SK-N-MC (cell line): ENCODE measurements around the gene ADAMTS9.

ENCODE experiments used
- DNase-seq: peaks from one replicate; pipeline ENCODE4 v3.0.0-alpha.2; 2011; ENCODE audit warnings: low read depth, low spot score
- H3K27ac ChIP-seq: fragments of 200-600 bp; sonication (generic); 2 replicates; pipeline ENCODE4 v1.5.1; 2016; ENCODE audit warnings: mixed run types
- H3K36me3 ChIP-seq: fragments of 200-600 bp; sonication (generic); 2 replicates; pipeline ENCODE4 v1.6.1; 2017; ENCODE audit warnings: antibody characterized with exemption, low read length, mixed read lengths; ENCODE audit not compliant: insufficient read depth
- H3K4me3 ChIP-seq: fragments of 200-600 bp; sonication (generic); 2 replicates; pipeline ENCODE4 v1.5.1; 2016
- H3K9ac ChIP-seq: fragments of 200-600 bp; sonication (generic); 2 replicates; pipeline ENCODE4 v1.8.0; 2017; ENCODE audit warnings: mixed run types, mixed read lengths; ENCODE audit not compliant: insufficient read length
- H3K9me3 ChIP-seq: fragments of 200-600 bp; sonication (generic); 2 replicates; pipeline ENCODE4 v1.6.1; 2017; ENCODE audit warnings: low read depth, mild to moderate bottlenecking, antibody characterized with exemption, low read length, moderate library complexity, mixed read lengths
- EZH2 ChIP-seq: fragments of 200-600 bp; sonication (generic); IDR thresholded peaks from one replicate; pipeline ENCODE4 v1.6.1; 2017; ENCODE audit warnings: antibody characterized with exemption
- FOXP2 ChIP-seq: optimal IDR thresholded peaks from 2 replicates; pipeline ENCODE3; 2011; ENCODE audit warnings: mild to moderate bottlenecking, moderate library complexity; ENCODE audit not compliant: insufficient read depth; ENCODE audit errors: extremely low read length, control extremely low read depth
- POLR2AphosphoS5 ChIP-seq: IDR thresholded peaks from 2 replicates; pipeline ENCODE4 v1.6.1; 2012; ENCODE audit warnings: mild to moderate bottlenecking, low read depth, low read length, borderline replicate concordance

The ADAMTS9 gene

GRCh38 chr3:64604313-64604712, 83.5 kb downstream of the ADAMTS9 start:
- no peak for TF ChIP-seq EZH2
- no peak for TF ChIP-seq POLR2AphosphoS5
- no peak for TF ChIP-seq FOXP2
- no peak overlapping the region for H3K9ac ChIP-seq
- no peaks in the 10 kb centered on the region for H3K36me3 ChIP-seq
- H3K4me3 ChIP-seq: no peak overlapping the region
- no peak overlapping the region for H3K27ac ChIP-seq
- no peak for DNase-seq
- H3K9me3 ChIP-seq: no peaks in the 10 kb centered on the region

- no peak overlapping the region for H3K9ac ChIP-seq
- H3K4me3 ChIP-seq: no peak overlapping the region
- TF ChIP-seq EZH2: no peak
- TF ChIP-seq FOXP2: no peak
- no peak for TF ChIP-seq POLR2AphosphoS5
- no peak overlapping the region for H3K27ac ChIP-seq
- H3K9me3 ChIP-seq: no peaks in the 10 kb centered on the region
- H3K36me3 ChIP-seq: no peaks in the 10 kb centered on the region
- DNase-seq: no peak
Observed at GRCh38 chr3:64601824-64602223, 86.0 kb downstream of the ADAMTS9 start.

- Histone ChIP-seq H3K4me3 (no peak overlapping the region), H3K36me3 (no peaks in the 10 kb centered on the region), H3K9ac (no peak overlapping the region), H3K27ac (no peak overlapping the region), H3K9me3 (no peaks in the 10 kb centered on the region)
- no peak for DNase-seq
- TF ChIP-seq FOXP2 (no peak), POLR2AphosphoS5 (no peak), EZH2 (no peak)
Observed at GRCh38 chr3:64600246-64600950, 87.4 kb downstream of the ADAMTS9 start.

GRCh38 chr3:64599651-64600050, 88.1 kb downstream of the ADAMTS9 start:
- TF ChIP-seq EZH2: no peak
- TF ChIP-seq FOXP2: no peak
- no peak for TF ChIP-seq POLR2AphosphoS5
- DNase-seq: no peak
- H3K4me3 ChIP-seq: no peak overlapping the region
- H3K27ac ChIP-seq: no peak overlapping the region
- no peak overlapping the region for H3K9ac ChIP-seq
- H3K9me3 ChIP-seq: no peaks in the 10 kb centered on the region
- H3K36me3 ChIP-seq: no peaks in the 10 kb centered on the region

GRCh38 chr3:64595253-64595694, 92.5 kb downstream of the ADAMTS9 start:
- TF ChIP-seq FOXP2: no peak
- TF ChIP-seq EZH2: no peak
- no peak for TF ChIP-seq POLR2AphosphoS5
- Histone ChIP-seq H3K36me3 (no peaks in the 10 kb centered on the region), H3K4me3 (no peak overlapping the region), H3K9me3 (no peaks in the 10 kb centered on the region), H3K27ac (no peak overlapping the region), H3K9ac (no peak overlapping the region)
- DNase-seq: no peak

- DNase-seq: no peak
- no peak overlapping the region for H3K9ac ChIP-seq
- H3K36me3 ChIP-seq: no peaks in the 10 kb centered on the region
- no peak overlapping the region for H3K27ac ChIP-seq
- no peaks in the 10 kb centered on the region for H3K9me3 ChIP-seq
- no peak overlapping the region for H3K4me3 ChIP-seq
- no peak for TF ChIP-seq POLR2AphosphoS5
- no peak for TF ChIP-seq FOXP2
- TF ChIP-seq EZH2: no peak
Observed at GRCh38 chr3:64594134-64594533, 93.7 kb downstream of the ADAMTS9 start.

- no peaks in the 10 kb centered on the region for H3K9me3 ChIP-seq
- no peak overlapping the region for H3K27ac ChIP-seq
- no peak overlapping the region for H3K9ac ChIP-seq
- DNase-seq: no peak
- H3K36me3 ChIP-seq: no peaks in the 10 kb centered on the region
- no peak overlapping the region for H3K4me3 ChIP-seq
- TF ChIP-seq FOXP2: no peak
- no peak for TF ChIP-seq POLR2AphosphoS5
Observed at GRCh38 chr3:64593350-64593749, 94.5 kb downstream of the ADAMTS9 start.

GRCh38 chr3:64591615-64592014, 96.2 kb downstream of the ADAMTS9 start:
- Histone ChIP-seq H3K4me3 (no peak overlapping the region), H3K9me3 (no peaks in the 10 kb centered on the region), H3K27ac (no peak overlapping the region), H3K36me3 (no peaks in the 10 kb centered on the region), H3K9ac (no peak overlapping the region)
- no peak for DNase-seq
- no peak for TF ChIP-seq POLR2AphosphoS5
- no peak for TF ChIP-seq FOXP2
- TF ChIP-seq EZH2: no peak

GRCh38 chr3:64588380-64588779, 99.4 kb downstream of the ADAMTS9 start:
- Histone ChIP-seq H3K9me3 (no peaks in the 10 kb centered on the region), H3K4me3 (no peak overlapping the region), H3K27ac (no peak overlapping the region), H3K36me3 (no peaks in the 10 kb centered on the region), H3K9ac (no peak overlapping the region)
- no peak for DNase-seq
- TF ChIP-seq POLR2AphosphoS5: no peak
- no peak for TF ChIP-seq FOXP2
- TF ChIP-seq EZH2: no peak
